Glutamatergic neuron (in vitro differentiated cells): ENCODE results near the gene LRFN4. TPM values are rescaled to one million over a fixed set of nuclear protein-coding genes. Genes with fewer than 3 reads are reported as not detected.

ENCODE experiments used
- DNase-seq: peaks from one replicate; pipeline ENCODE4 v3.0.0; 2022
- H3K27ac Mint-ChIP-seq: one replicate; pipeline ENCODE4 v1.8.0; 2020; ENCODE audit warnings: mild to moderate bottlenecking, mixed read lengths, inconsistent platforms; ENCODE audit not compliant: unreplicated experiment
- H3K27me3 Mint-ChIP-seq: one replicate; pipeline ENCODE4 v1.8.0; 2020; ENCODE audit warnings: mild to moderate bottlenecking, moderate library complexity, mixed read lengths, inconsistent platforms; ENCODE audit not compliant: unreplicated experiment
- H3K36me3 Mint-ChIP-seq: one replicate; pipeline ENCODE4 v1.8.0; 2020; ENCODE audit warnings: mild to moderate bottlenecking, mixed read lengths, inconsistent platforms; ENCODE audit not compliant: unreplicated experiment
- H3K4me1 Mint-ChIP-seq: one replicate; pipeline ENCODE4 v1.8.0; 2020; ENCODE audit warnings: mild to moderate bottlenecking, low read depth, mixed read lengths, inconsistent platforms; ENCODE audit not compliant: unreplicated experiment
- H3K4me3 Mint-ChIP-seq: one replicate; pipeline ENCODE4 v1.8.0; 2020; ENCODE audit warnings: mild to moderate bottlenecking, mixed read lengths, inconsistent platforms; ENCODE audit not compliant: unreplicated experiment
- H3K9me3 Mint-ChIP-seq: one replicate; pipeline ENCODE4 v1.8.0; 2020; ENCODE audit warnings: mild to moderate bottlenecking, moderate library complexity, mixed read lengths, inconsistent platforms; ENCODE audit not compliant: unreplicated experiment
- CTCF ChIP-seq: fragments of 200-600 bp; sonication (generic); IDR thresholded peaks from one replicate; pipeline ENCODE4 v1.5.0; 2021; ENCODE audit not compliant: partially characterized antibody, unreplicated experiment
- total RNA-seq: library from RNA; stranded (reverse); fragmentation: NEBNext Ultra II Directional; extraction: Animal tissue kit (Norgen Biotek cat#: 25700); gene quantifications from one replicate; pipeline ENCODE4 v1.2.1, GENCODE V29; 2021; ENCODE audit not compliant: unreplicated experiment

LRFN4 gene
- total RNA-seq, 1 donor from 2014 or later, result 67.1 TPM

- Mint-ChIP-seq H3K36me3 (no peaks in the 10 kb centered on the region), H3K4me1 (peaks cover 13% of the 10 kb centered on the region), H3K4me3 (no peak overlapping the region), H3K9me3 (peaks cover 7% of the 10 kb centered on the region), H3K27ac (no peak overlapping the region), H3K27me3 (peaks cover 9% of the 10 kb centered on the region)
- DNase-seq, result no peak
- no peak for TF ChIP-seq CTCF
Measured at GRCh38 chr11:66887526-66887925, 30.7 kb downstream of the LRFN4 start.

- H3K27me3 Mint-ChIP-seq, result peaks cover 6% of the 10 kb centered on the region
- peaks cover 12% of the 10 kb centered on the region for H3K4me1 Mint-ChIP-seq
- no peaks in the 10 kb centered on the region for H3K36me3 Mint-ChIP-seq
- DNase-seq, result no peak
- H3K4me3 Mint-ChIP-seq, result peak overlapping the region; percentile 21
- H3K27ac Mint-ChIP-seq, result no peak overlapping the region
- H3K9me3 Mint-ChIP-seq, result peaks cover 7% of the 10 kb centered on the region
- no peak for TF ChIP-seq CTCF
Measured at GRCh38 chr11:66888282-66888681, 31.4 kb downstream of the LRFN4 start.

GRCh38 chr11:66889960-66890359 lies 33.1 kb downstream of the LRFN4 start:
- no peak overlapping the region for H3K27ac Mint-ChIP-seq
- peaks cover 19% of the 10 kb centered on the region for H3K4me1 Mint-ChIP-seq
- H3K4me3 Mint-ChIP-seq, result no peak overlapping the region
- peaks cover 9% of the 10 kb centered on the region for H3K9me3 Mint-ChIP-seq
- peaks cover 3% of the 10 kb centered on the region for H3K27me3 Mint-ChIP-seq
- no peaks in the 10 kb centered on the region for H3K36me3 Mint-ChIP-seq
- no peak for TF ChIP-seq CTCF
- DNase-seq, result no peak

- no peak for DNase-seq
- peaks cover 9% of the 10 kb centered on the region for H3K9me3 Mint-ChIP-seq
- TF ChIP-seq CTCF, result no peak
- H3K27ac Mint-ChIP-seq, result peak overlapping the region; percentile 33
- no peaks in the 10 kb centered on the region for H3K36me3 Mint-ChIP-seq
- H3K4me1 Mint-ChIP-seq, result peaks cover 15% of the 10 kb centered on the region
- H3K27me3 Mint-ChIP-seq, result peaks cover 3% of the 10 kb centered on the region
- peak overlapping the region; percentile 23 for H3K4me3 Mint-ChIP-seq
Measured at GRCh38 chr11:66891851-66892660, 35.2 kb downstream of the LRFN4 start.

GRCh38 chr11:66892911-66893310 lies 36.0 kb downstream of the LRFN4 start:
- H3K36me3 Mint-ChIP-seq, result no peaks in the 10 kb centered on the region
- H3K27me3 Mint-ChIP-seq, result peaks cover 3% of the 10 kb centered on the region
- peaks cover 9% of the 10 kb centered on the region for H3K9me3 Mint-ChIP-seq
- peaks cover 15% of the 10 kb centered on the region for H3K4me1 Mint-ChIP-seq
- H3K4me3 Mint-ChIP-seq, result no peak overlapping the region
- no peak overlapping the region for H3K27ac Mint-ChIP-seq
- TF ChIP-seq CTCF, result no peak
- no peak for DNase-seq
